NCI-H1048 (cell line): ENCODE results near the gene WBP2NL.
"Not testable (repeated sequence)": the region's sequence is repeated elsewhere in the genome, so short reads cannot be mapped to it uniquely, and the experiment has no call there.

Experiments
- DNase-seq: peaks from one replicate; lab custom pipeline; 2025; lab: John Stamatoyannopoulos, UW

The WBP2NL gene

GRCh38 chr22:42033263-42034181, 34.9 kb downstream of the WBP2NL start:
- DNase-seq: no peak

- DNase-seq: no peak
These were observed 36.7 kb downstream of the WBP2NL start for GRCh38 chr22:42035256-42035655.

GRCh38 chr22:42039271-42039670, 40.7 kb downstream of the WBP2NL start:
- no peak for DNase-seq

- DNase-seq: no peak
These were observed 43.2 kb downstream of the WBP2NL start for GRCh38 chr22:42041784-42042183.

GRCh38 chr22:42050641-42051180, 52.1 kb downstream of the WBP2NL start:
- no peak for DNase-seq

GRCh38 chr22:42052765-42053164, 54.2 kb downstream of the WBP2NL start:
- DNase-seq: no peak

- DNase-seq: no peak
These were observed 58.3 kb downstream of the WBP2NL start for GRCh38 chr22:42056757-42057511.

GRCh38 chr22:42060489-42060888, 61.9 kb downstream of the WBP2NL start:
- DNase-seq: no peak

GRCh38 chr22:42061041-42061440, 62.5 kb downstream of the WBP2NL start:
- DNase-seq: no peak

GRCh38 chr22:42062506-42063170, 64.0 kb downstream of the WBP2NL start:
- no peak for DNase-seq

- DNase-seq: no peak
These were observed 66.0 kb downstream of the WBP2NL start for GRCh38 chr22:42064629-42065028.

GRCh38 chr22:42065438-42066125, 67.0 kb downstream of the WBP2NL start:
- no peak for DNase-seq

GRCh38 chr22:42066126-42066761, 67.7 kb downstream of the WBP2NL start:
- DNase-seq: no peak

GRCh38 chr22:42066937-42067336, 68.3 kb downstream of the WBP2NL start:
- DNase-seq: no peak

GRCh38 chr22:42067671-42068251, 69.2 kb downstream of the WBP2NL start:
- DNase-seq: no peak

GRCh38 chr22:42068291-42068690, 69.7 kb downstream of the WBP2NL start:
- DNase-seq: no peak

GRCh38 chr22:42069801-42070516, 71.4 kb downstream of the WBP2NL start:
- DNase-seq: no peak

- DNase-seq: peak; percentile 95
These were observed 72.2 kb downstream of the WBP2NL start, which contains the start of gene NAGA for GRCh38 chr22:42070517-42071422. Gene NAGA (minus strand): TSS chr22:42070812. CDS start chr22:42070297, 515 bp downstream.

- DNase-seq: not testable (repeated sequence)
These were observed 72.9 kb downstream of the WBP2NL start for GRCh38 chr22:42071508-42071907.
